22Rv1 (cell line): ENCODE data around the gene TTC9.

Experiments
- H3K27ac ChIP-seq: fragments of 450-650 bp; 2 replicates; pipeline ENCODE4 v1.5.1; 2017
- CTCF ChIP-seq: fragments of 450-650 bp; IDR thresholded peaks from 2 replicates; pipeline ENCODE4 v1.5.1; 2017; ENCODE audit warnings: mild to moderate bottlenecking
- ZFX ChIP-seq: fragments of 450-650 bp; IDR thresholded peaks from 2 replicates; pipeline ENCODE4 v1.6.1; 2017; ENCODE audit warnings: antibody characterized with exemption, borderline replicate concordance

TTC9 gene

GRCh38 chr14:70658899-70659298, 17.2 kb downstream of the TTC9 start:
- TF ChIP-seq ZFX (no peak), CTCF (no peak)
- no peak overlapping the region for H3K27ac ChIP-seq

GRCh38 chr14:70660967-70661893, 19.5 kb downstream of the TTC9 start:
- no peak for TF ChIP-seq ZFX
- no peak for TF ChIP-seq CTCF
- H3K27ac ChIP-seq: no peak overlapping the region

- no peak overlapping the region; the same call in 1 of the 2 replicates for H3K27ac ChIP-seq
- TF ChIP-seq CTCF (no peak), ZFX (no peak)
Observed at GRCh38 chr14:70662080-70662479, 20.4 kb downstream of the TTC9 start.

- no peak for TF ChIP-seq CTCF
- no peak for TF ChIP-seq ZFX
- no peak overlapping the region for H3K27ac ChIP-seq
Observed at GRCh38 chr14:70662816-70663215, 21.1 kb downstream of the TTC9 start.

GRCh38 chr14:70663707-70664179, 22.0 kb downstream of the TTC9 start:
- no peak for TF ChIP-seq ZFX
- TF ChIP-seq CTCF: no peak
- no peak overlapping the region for H3K27ac ChIP-seq

GRCh38 chr14:70664698-70665447, 23.2 kb downstream of the TTC9 start:
- peak overlapping the region; percentile 83 for H3K27ac ChIP-seq

More at GRCh38 chr14:70664698-70665447, 23.2 kb downstream of the TTC9 start:
- TF ChIP-seq CTCF: no peak
- TF ChIP-seq ZFX: no peak
